ENCODE data around the gene PCNX1.

PCNX1 gene

GRCh38 chr14:71071042-71071441, 163.8 kb downstream of the PCNX1 start:
- Histone ChIP-seq H3K4me1 (ENCODE audit: control insufficient read depth, insufficient read depth, low read length, unreplicated experiment) (peaks cover 22% of the 10 kb centered on the region), H3K27me3 (ENCODE audit: insufficient read depth, low read length) (no peaks in the 10 kb centered on the region), H3K36me3 (ENCODE audit: insufficient read depth, low read length) (peaks cover 41% of the 10 kb centered on the region), H2AFZ (ENCODE audit: low read length, unreplicated experiment) (no peak overlapping the region), H3K79me2 (ENCODE audit: control insufficient read depth, insufficient read depth, low read length, unreplicated experiment) (no peaks in the 10 kb centered on the region), H3K27ac (ENCODE audit: low read depth, low read length) (no peak overlapping the region), H3K4me3 (ENCODE audit: low read depth, low read length) (no peak overlapping the region)

- no peaks in the 10 kb centered on the region for H3K4me1 ChIP-seq (ENCODE audit: control insufficient read depth, insufficient read depth, low read length, unreplicated experiment)
- H2AFZ ChIP-seq (ENCODE audit: low read length, unreplicated experiment), result no peak overlapping the region
- H3K36me3 ChIP-seq (ENCODE audit: insufficient read depth, low read length), result peaks cover 74% of the 10 kb centered on the region
- H3K27ac ChIP-seq (ENCODE audit: low read depth, low read length), result no peak overlapping the region
- H3K4me3 ChIP-seq (ENCODE audit: low read depth, low read length), result no peak overlapping the region
- no peaks in the 10 kb centered on the region for H3K79me2 ChIP-seq (ENCODE audit: control insufficient read depth, insufficient read depth, low read length, unreplicated experiment)
- H3K27me3 ChIP-seq (ENCODE audit: insufficient read depth, low read length), result no peaks in the 10 kb centered on the region
Measured at GRCh38 chr14:71076462-71077092, 169.3 kb downstream of the PCNX1 start.

- H3K36me3 ChIP-seq (ENCODE audit: insufficient read depth, low read length), result peaks cover 55% of the 10 kb centered on the region
- no peak overlapping the region for H3K4me3 ChIP-seq (ENCODE audit: low read depth, low read length)
- H3K79me2 ChIP-seq (ENCODE audit: control insufficient read depth, insufficient read depth, low read length, unreplicated experiment), result no peaks in the 10 kb centered on the region
- H3K4me1 ChIP-seq (ENCODE audit: control insufficient read depth, insufficient read depth, low read length, unreplicated experiment), result no peaks in the 10 kb centered on the region
- no peaks in the 10 kb centered on the region for H3K27me3 ChIP-seq (ENCODE audit: insufficient read depth, low read length)
- H2AFZ ChIP-seq (ENCODE audit: low read length, unreplicated experiment), result no peak overlapping the region
- no peak overlapping the region for H3K27ac ChIP-seq (ENCODE audit: low read depth, low read length)
Measured at GRCh38 chr14:71078500-71078899, 171.2 kb downstream of the PCNX1 start.

- H3K79me2 ChIP-seq (ENCODE audit: control insufficient read depth, insufficient read depth, low read length, unreplicated experiment), result no peaks in the 10 kb centered on the region
- no peak overlapping the region for H2AFZ ChIP-seq (ENCODE audit: low read length, unreplicated experiment)
- peaks cover 11% of the 10 kb centered on the region for H3K4me1 ChIP-seq (ENCODE audit: control insufficient read depth, insufficient read depth, low read length, unreplicated experiment)
- no peaks in the 10 kb centered on the region for H3K27me3 ChIP-seq (ENCODE audit: insufficient read depth, low read length)
- H3K4me3 ChIP-seq (ENCODE audit: low read depth, low read length), result no peak overlapping the region
- H3K36me3 ChIP-seq (ENCODE audit: insufficient read depth, low read length), result peaks cover 33% of the 10 kb centered on the region
- H3K27ac ChIP-seq (ENCODE audit: low read depth, low read length), result no peak overlapping the region
Measured at GRCh38 chr14:71086567-71086966, 179.3 kb downstream of the PCNX1 start.

- peaks cover 11% of the 10 kb centered on the region for H3K4me1 ChIP-seq (ENCODE audit: control insufficient read depth, insufficient read depth, low read length, unreplicated experiment)
- no peaks in the 10 kb centered on the region for H3K79me2 ChIP-seq (ENCODE audit: control insufficient read depth, insufficient read depth, low read length, unreplicated experiment)
- no peak overlapping the region for H3K4me3 ChIP-seq (ENCODE audit: low read depth, low read length)
- no peak overlapping the region for H3K27ac ChIP-seq (ENCODE audit: low read depth, low read length)
- peaks cover 42% of the 10 kb centered on the region for H3K36me3 ChIP-seq (ENCODE audit: insufficient read depth, low read length)
- no peaks in the 10 kb centered on the region for H3K27me3 ChIP-seq (ENCODE audit: insufficient read depth, low read length)
- H2AFZ ChIP-seq (ENCODE audit: low read length, unreplicated experiment), result no peak overlapping the region
Measured at GRCh38 chr14:71089971-71090370, 182.7 kb downstream of the PCNX1 start.

GRCh38 chr14:71094722-71095121, 187.5 kb downstream of the PCNX1 start:
- H2AFZ ChIP-seq (ENCODE audit: low read length, unreplicated experiment), result no peak overlapping the region
- no peaks in the 10 kb centered on the region for H3K27me3 ChIP-seq (ENCODE audit: insufficient read depth, low read length)
- no peaks in the 10 kb centered on the region for H3K79me2 ChIP-seq (ENCODE audit: control insufficient read depth, insufficient read depth, low read length, unreplicated experiment)
- peaks cover 27% of the 10 kb centered on the region for H3K36me3 ChIP-seq (ENCODE audit: insufficient read depth, low read length)
- H3K4me3 ChIP-seq (ENCODE audit: low read depth, low read length), result no peak overlapping the region
- no peak overlapping the region for H3K27ac ChIP-seq (ENCODE audit: low read depth, low read length)
- peaks cover 4% of the 10 kb centered on the region for H3K4me1 ChIP-seq (ENCODE audit: control insufficient read depth, insufficient read depth, low read length, unreplicated experiment)

GRCh38 chr14:71096947-71097346, 189.7 kb downstream of the PCNX1 start:
- no peak overlapping the region for H3K4me3 ChIP-seq (ENCODE audit: low read depth, low read length)
- H3K79me2 ChIP-seq (ENCODE audit: control insufficient read depth, insufficient read depth, low read length, unreplicated experiment), result peaks cover 2% of the 10 kb centered on the region
- H3K4me1 ChIP-seq (ENCODE audit: control insufficient read depth, insufficient read depth, low read length, unreplicated experiment), result no peaks in the 10 kb centered on the region
- H3K27me3 ChIP-seq (ENCODE audit: insufficient read depth, low read length), result no peaks in the 10 kb centered on the region
- no peak overlapping the region for H2AFZ ChIP-seq (ENCODE audit: low read length, unreplicated experiment)
- H3K27ac ChIP-seq (ENCODE audit: low read depth, low read length), result no peak overlapping the region
- H3K36me3 ChIP-seq (ENCODE audit: insufficient read depth, low read length), result peaks cover 11% of the 10 kb centered on the region

GRCh38 chr14:71103662-71104484, 196.6 kb downstream of the PCNX1 start:
- no peaks in the 10 kb centered on the region for H3K4me1 ChIP-seq (ENCODE audit: control insufficient read depth, insufficient read depth, low read length, unreplicated experiment)
- H2AFZ ChIP-seq (ENCODE audit: low read length, unreplicated experiment), result no peak overlapping the region
- H3K79me2 ChIP-seq (ENCODE audit: control insufficient read depth, insufficient read depth, low read length, unreplicated experiment), result peaks cover 2% of the 10 kb centered on the region
- no peaks in the 10 kb centered on the region for H3K27me3 ChIP-seq (ENCODE audit: insufficient read depth, low read length)
- peaks cover 9% of the 10 kb centered on the region; the same call in 1 of the 2 replicates for H3K36me3 ChIP-seq (ENCODE audit: insufficient read depth, low read length)
- H3K4me3 ChIP-seq (ENCODE audit: low read depth, low read length), result no peak overlapping the region
- H3K27ac ChIP-seq (ENCODE audit: low read depth, low read length), result no peak overlapping the region

- Histone ChIP-seq H2AFZ (ENCODE audit: low read length, unreplicated experiment) (no peak overlapping the region), H3K27ac (ENCODE audit: low read depth, low read length) (no peak overlapping the region), H3K4me3 (ENCODE audit: low read depth, low read length) (no peak overlapping the region), H3K79me2 (ENCODE audit: control insufficient read depth, insufficient read depth, low read length, unreplicated experiment) (no peaks in the 10 kb centered on the region), H3K27me3 (ENCODE audit: insufficient read depth, low read length) (no peaks in the 10 kb centered on the region), H3K4me1 (ENCODE audit: control insufficient read depth, insufficient read depth, low read length, unreplicated experiment) (no peaks in the 10 kb centered on the region), H3K36me3 (ENCODE audit: insufficient read depth, low read length) (peaks cover 15% of the 10 kb centered on the region; the same call in 1 of the 2 replicates)
Measured at GRCh38 chr14:71105177-71105576, 197.9 kb downstream of the PCNX1 start.

- Histone ChIP-seq H3K27me3 (ENCODE audit: insufficient read depth, low read length) (no peaks in the 10 kb centered on the region), H3K36me3 (ENCODE audit: insufficient read depth, low read length) (peaks cover 24% of the 10 kb centered on the region; the same call in 1 of the 2 replicates)
Measured at GRCh38 chr14:71107921-71108320, 200.7 kb downstream of the PCNX1 start.

More at GRCh38 chr14:71107921-71108320, 200.7 kb downstream of the PCNX1 start:
- Histone ChIP-seq H2AFZ (ENCODE audit: low read length, unreplicated experiment) (no peak overlapping the region), H3K79me2 (ENCODE audit: control insufficient read depth, insufficient read depth, low read length, unreplicated experiment) (no peaks in the 10 kb centered on the region), H3K4me1 (ENCODE audit: control insufficient read depth, insufficient read depth, low read length, unreplicated experiment) (peaks cover 11% of the 10 kb centered on the region), H3K27ac (ENCODE audit: low read depth, low read length) (no peak overlapping the region), H3K4me3 (ENCODE audit: low read depth, low read length) (no peak overlapping the region)
